CD4-positive, alpha-beta T cell treated with Interleukin-1 beta for 1 hour (primary cell): ENCODE measurements around the gene RTRAF.
A peak's percentile ranks its signal among the peaks of the same experiment; 100 is the strongest.

Source experiments
- DNase-seq, 2 donors: peaks; one replicate each; pipeline ENCODE4 v3.0.0-alpha.2; 2020 to 2022

Gene RTRAF

GRCh38 chr14:51996148-51996746 lies 6.9 kb downstream of the RTRAF start:
- peak in 1 of 2 donors; percentile 66 for DNase-seq

DNA sequence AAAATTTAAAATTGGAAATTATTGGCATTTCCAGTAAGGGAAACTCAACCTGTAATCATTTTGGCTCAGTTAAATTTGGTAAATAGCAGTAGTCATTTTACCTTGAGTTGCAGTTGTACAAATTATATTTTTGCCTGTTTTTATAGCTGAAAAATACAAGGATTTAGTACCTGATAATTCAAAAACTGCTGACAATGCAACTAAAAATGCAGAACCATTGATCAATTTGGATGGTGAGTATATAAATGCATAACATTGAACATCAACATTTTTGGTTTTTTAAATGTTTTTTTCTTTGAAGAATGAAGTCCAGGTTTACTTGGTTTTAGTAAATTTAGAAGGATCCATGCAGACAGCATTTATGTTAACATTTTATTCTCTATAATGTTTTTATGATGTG lies 9.0 kb downstream of the RTRAF start:
- DNase-seq, result no peak

GRCh38 chr14:51999084-51999483 lies 9.7 kb downstream of the RTRAF start:
- DNase-seq, result no peak

DNA sequence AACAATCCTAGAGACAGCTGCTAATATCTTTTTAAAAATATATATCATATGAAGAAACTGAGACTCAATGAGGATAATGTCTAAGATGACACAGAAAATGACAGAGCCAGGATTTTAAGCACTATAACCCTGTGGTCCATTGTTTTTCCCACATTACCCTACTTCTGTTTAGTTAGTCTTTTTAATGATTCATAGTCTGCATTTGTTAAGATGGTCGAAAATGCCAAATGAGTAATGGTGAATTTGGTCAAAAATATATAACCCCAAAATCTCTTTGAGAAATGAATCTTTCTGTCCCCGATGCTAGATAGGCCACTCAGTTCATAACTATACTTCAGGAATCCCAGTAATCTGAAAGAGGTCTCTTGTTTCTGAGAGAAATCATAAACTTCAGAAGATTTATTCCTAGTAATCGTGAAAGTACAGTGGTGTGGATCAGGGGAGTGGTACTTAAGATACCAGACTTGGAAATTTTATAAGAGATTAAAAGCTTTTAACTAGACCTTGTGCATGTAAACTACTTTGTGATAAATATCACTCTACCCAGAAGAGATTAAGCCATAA lies 10.8 kb downstream of the RTRAF start:
- no peak for DNase-seq

- DNase-seq, result no peak
These were observed 11.3 kb downstream of the RTRAF start for GRCh38 chr14:52000696-52001095.

DNA sequence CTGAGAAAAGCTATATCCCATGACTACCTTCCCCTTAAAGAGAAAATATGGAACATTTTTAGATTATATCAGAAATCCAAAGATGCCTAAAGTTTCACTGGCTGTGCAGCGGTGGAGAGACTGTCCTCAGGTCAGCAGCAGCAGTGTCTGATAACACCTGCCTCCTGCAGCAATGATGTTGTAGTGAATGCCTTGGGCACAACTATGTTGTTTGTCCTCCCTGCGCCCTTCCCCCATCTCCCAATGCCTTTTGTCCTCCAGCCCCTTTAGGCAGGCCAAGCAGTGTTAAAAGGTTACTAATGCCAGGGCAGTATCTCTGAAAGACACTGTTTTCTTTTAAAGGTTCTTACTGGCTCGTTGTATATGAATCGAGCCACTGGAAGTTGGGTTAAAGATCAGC lies 13.2 kb downstream of the RTRAF start:
- DNase-seq, result no peak

DNA sequence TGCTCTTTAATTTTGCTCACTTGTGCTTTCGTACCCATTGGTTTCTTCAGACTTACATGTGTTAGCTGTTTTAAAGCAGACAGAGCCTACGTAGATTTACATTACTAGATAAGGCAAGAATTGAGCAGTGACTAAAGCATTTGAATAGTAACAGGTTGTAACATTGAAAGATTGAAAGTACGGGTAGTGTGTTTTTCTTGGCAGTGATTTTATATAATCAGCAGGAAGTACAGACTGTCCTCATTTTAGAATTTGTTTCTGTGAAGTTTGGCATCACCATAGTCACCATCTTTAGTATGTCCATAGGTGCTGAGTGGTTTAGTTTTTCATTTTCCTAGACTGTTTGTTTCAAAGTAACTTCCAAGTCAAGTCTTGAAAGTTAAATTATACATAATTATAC lies 14.0 kb downstream of the RTRAF start:
- DNase-seq, result no peak

GRCh38 chr14:52005625-52006024 lies 16.3 kb downstream of the RTRAF start:
- DNase-seq, result no peak

DNA sequence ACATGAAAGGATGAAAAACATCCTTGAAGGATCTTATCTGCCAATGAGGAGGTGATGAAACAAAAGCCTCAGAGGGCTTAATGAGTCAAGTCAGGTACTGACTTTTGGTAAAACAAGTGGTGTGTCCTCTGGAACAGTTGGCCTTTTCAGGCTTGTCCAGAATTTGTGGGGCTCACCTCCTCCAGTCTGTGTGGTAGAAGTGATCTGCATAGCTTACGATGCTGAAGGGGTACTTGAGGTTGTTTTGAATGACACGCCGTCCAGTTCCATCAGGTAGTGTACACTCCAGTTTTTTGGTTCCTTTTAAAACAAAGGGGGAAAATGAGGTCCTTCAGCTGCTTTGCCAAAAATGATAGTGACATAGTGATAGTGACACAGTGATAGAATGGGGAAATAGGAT lies 17.0 kb downstream of the RTRAF start:
- DNase-seq, result no peak

DNA sequence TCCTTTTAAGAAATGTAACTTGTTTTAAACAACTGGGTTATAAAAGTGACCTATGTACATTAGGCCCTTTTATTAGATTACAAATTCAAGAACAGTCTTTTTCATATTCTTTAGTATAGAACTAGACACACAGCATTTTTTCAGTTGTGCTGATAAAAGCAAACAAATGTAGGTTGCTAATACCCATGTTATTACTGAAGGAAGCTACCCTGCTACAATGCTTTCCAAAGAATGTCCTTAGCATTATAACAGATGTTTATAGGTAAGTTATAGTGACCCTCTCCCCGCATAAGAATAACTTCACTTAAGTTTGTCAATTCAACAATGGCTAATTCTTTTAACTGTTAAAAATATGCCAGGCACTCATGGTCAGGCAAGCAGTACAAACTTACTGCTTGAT lies 17.9 kb downstream of the RTRAF start:
- DNase-seq, result no peak

DNA sequence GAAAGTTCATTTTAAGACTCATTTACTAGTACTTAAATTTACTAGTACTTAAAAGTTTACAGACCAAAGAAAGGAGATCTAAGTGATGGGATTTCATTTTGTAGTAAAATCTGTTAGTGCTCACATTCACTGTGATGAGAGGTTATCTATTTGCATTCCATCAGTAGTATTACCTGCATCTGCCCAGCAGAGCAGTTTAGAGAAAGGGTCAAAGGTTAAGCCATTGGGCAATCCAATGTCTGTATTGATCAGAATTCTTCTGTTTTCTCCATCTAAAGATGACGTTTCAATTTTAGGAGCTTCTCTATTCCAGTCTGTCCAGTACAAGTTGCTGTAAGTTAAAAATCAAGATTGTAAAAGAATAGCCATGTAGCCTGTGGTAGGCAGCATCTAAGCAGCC lies 18.3 kb downstream of the RTRAF start:
- DNase-seq, result no peak

- DNase-seq, result no peak
These were observed 18.8 kb downstream of the RTRAF start for GRCh38 chr14:52008136-52008535.

DNA sequence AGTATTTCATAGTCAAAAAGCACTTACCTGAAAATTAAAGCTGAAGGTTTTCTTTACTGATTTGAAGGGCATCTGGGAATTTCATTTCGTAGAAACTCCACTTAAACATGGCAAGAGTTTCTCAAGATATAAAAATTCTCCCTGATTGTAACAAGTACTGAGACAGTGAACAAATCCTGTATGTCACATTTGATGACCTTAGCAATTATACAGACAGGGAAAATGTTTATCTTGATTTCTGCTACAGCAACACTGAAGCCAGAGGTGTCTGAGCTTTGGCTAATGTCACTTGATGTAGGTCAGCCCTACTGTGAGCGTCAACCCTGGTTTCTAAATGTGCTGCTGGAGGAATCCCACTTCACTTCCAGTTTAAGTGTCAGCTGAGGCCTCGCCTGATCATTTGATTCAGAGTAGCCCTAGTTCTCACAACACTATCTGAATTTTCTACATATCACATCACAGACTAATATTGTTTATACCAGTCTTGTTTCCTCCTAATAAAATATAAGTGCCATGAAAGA lies 20.9 kb downstream of the RTRAF start:
- no peak for DNase-seq

DNA sequence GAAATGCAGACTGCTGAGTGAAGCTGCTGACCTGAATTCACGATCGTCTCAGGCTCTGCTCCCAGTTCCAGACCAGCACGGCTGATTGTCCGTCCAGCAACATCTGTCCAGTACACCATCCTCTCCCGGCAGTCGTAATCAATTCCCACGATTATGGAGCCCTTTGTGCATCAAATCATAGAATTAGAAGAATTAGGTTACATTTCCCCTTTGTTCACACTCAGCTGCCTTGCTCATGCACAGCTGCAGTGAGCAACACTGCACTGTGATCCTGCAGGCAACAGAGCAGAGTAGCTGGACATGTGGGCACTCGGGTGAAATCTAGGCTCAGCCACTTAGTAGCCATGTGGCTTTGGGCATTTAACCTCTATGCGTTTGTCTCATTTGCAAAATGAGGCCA lies 22.2 kb downstream of the RTRAF start:
- no peak for DNase-seq

DNA sequence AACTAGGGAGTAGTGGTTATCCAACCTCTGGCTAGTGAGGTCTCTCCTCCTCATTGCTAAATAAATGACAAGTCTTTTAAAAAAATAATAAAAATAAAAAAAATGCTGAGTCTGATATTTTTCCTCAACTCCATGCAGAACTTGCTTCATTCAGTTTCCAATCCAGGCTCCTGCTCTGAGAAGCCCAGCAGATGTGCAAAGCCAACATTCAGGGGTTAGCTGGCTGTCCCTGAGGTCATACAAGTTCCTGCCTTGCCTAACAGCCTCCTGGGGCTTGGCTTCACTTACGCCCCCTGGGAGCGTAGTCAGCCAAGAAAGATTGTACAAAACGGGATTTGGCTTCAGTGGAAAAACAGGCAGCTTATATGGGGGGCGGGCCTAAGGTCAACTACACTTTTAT lies 23.3 kb downstream of the RTRAF start:
- no peak for DNase-seq

DNA sequence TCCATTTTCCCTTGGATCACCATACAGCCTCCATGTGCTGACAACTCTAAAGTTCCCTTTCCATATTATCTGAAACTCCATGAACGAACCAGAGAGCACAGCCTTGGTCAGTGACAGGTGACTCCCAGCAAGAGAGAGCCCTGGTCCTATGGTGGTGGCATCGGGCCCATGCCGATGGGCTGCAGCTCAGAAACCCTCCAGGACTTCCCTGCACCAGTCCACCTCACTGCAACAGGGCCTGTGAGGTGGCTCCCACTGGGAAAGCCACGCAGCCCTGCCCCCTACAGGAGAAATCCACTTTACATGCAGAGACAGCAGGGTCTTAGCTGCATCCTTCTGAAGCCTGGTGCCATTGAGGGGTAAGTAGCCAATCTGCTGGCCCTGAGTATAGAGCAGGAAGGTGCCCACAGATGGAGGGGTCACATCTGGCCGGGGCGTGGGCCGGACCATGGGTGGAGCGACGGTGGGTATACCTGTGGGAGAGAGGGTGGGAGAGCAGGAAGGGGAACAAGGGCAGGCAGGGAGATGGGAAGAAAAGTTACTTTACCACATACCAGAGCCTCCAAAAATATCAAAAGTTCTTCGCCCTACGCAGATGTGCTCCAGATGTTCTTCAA lies 24.7 kb downstream of the RTRAF start:
- no peak for DNase-seq

DNA sequence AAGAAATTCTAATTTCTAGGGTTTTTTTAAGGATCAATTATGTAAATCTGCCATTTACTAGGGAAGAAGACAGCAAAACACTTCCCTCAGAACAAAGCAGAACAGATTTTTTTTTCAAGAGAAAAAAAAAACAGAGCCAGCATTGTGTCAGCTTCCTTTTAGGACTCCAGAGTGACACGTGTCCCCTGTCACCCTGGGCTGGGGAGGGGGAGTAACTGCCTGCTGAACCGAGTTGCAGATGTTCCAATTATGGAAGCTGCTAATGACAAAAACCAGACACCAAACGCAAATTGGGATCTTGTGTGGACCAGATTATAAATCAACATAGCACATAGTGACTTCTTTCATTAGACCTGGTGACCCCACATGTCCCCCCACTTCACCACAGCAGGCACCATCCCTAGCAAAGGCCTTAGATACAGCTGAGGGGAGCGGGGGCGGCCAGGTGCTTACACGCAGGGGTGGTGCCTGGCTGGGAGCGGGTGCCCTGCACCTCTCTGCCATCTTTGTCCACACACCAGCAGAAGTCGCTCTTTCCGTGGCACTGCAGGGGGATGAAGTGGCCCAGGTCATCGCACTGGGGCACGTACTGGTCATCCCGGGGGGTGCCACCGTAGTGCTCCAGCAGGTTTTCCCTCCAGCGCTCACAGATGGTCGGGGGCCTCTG lies 25.4 kb downstream of the RTRAF start:
- DNase-seq, result no peak

GRCh38 chr14:52015411-52016030 lies 26.2 kb downstream of the RTRAF start:
- DNase-seq, result no peak

DNA sequence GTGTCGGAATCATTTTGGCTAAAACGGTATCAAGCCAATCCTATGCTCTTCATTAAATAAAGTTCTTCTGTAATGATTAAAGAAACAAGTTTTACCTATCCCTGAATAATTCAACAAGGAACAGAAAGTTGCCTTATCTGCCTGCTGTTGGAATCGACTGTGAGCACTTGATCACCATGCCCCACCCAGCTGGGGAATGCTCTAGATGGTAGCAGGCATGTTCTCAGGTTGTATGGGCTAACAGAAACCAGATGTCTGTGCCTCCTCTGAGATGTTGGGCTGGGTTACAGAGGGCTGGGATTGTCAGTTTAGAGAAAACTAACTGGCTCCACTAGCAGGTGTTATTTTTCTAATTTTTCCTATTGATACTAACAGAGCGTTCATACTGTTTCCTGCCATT lies 28.9 kb downstream of the RTRAF start:
- no peak for DNase-seq

DNA sequence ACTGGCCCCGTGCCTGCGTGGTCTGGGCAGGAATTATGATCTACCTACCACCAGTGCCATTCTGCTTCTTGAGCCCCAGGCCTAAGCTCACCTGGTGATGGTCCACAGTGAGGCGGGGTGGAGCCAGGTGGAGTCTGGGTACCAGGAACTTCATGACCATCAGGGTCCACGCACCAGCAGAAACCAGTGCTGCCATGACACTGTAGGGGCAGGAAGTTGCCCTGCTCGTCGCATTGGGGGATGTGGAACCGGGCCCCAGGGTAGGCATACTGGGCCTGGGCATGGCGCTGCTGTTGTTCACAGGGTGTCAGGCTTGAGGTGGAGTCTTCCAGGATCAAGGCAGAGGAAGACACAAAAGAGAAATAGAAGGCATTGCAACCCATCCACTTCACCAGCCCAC lies 29.6 kb downstream of the RTRAF start:
- no peak for DNase-seq

DNA sequence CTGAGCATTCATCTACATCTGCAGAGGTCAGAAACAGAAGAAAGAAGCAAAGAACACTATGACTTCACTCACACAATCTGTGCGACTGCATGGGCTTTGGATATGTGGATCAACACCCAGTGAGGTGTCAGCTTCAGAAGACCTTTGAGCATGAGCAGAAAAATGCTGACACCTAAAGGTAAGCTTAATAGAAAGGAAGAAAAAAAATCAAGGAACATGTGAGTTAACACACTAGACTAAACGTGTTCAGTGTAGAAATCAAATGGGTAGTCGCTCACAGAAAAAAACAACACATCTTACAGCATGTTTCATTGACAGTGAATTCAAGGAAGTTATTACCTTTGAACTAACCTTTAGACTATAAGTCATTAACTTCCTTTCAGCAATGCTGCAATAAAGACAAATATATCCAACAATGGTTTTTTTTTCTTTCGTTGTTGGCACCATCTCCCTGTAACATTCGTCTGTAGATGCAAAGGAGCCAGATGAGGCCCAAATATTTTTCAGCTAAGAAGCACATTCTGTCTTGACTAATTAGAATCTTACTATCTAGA lies 30.9 kb downstream of the RTRAF start:
- DNase-seq, result no peak

DNA sequence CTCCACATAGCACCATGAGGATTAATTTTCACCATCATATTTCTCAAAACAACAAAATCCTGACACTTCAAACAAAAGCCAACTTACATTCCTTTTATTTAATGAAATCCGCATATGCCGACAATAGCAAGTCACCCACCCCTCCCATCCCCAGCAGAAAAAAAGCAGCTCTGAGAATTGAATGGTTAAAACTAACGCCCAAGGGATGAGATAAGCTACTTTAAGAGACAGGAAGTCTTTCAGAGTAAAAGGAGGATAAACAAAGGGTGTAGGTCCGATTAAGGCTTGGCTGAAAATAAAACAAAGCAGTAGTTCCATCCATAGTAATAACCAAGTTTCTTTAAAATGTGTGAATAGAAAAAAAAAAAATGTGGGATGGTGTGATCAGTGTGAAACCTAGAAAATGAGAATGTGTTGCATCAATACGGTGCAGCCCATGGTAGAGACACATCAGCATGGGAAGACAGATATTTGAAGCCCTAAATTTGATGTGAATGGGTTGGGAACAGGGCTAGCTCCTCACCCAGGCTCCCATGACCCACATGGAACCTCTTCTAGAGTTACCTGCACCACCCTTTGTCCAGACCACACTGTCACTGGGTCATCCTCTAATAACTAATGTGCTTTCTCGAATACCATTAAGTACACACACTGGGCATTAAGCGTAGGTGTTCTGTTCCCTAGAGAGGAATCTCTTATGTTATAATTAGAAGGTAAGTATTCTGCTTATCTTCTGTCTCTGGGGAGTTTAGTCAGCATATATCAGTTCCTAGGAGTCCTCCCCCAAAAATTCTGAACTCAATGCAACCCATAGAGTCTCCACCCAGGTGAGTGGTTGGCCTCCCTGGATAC lies 31.7 kb downstream of the RTRAF start:
- DNase-seq, result no peak
